GM10847 (cell line): ENCODE measurements around the gene PALS1.
A peak's percentile ranks its signal among the peaks of the same experiment; 100 is the strongest.

ENCODE experiments used
- POLR2A ChIP-seq: IDR thresholded peaks from 2 replicates; pipeline ENCODE4 v1.6.1; 2011; ENCODE audit not compliant: insufficient read length; ENCODE audit errors: extremely low read depth

Gene PALS1

GRCh38 chr14:67240168-67240932 is 885 bp upstream of the PALS1 start:
- no peak for TF ChIP-seq POLR2A

GRCh38 chr14:67240978-67241410 is 241 bp upstream of the PALS1 start:
- peak; percentile 51 for TF ChIP-seq POLR2A

- no peak for TF ChIP-seq POLR2A
Observed at GRCh38 chr14:67242168-67242420, 859 bp downstream of the PALS1 start.

GRCh38 chr14:67245104-67245503 is 3.9 kb downstream of the PALS1 start:
- no peak for TF ChIP-seq POLR2A

- TF ChIP-seq POLR2A = no peak
Observed at GRCh38 chr14:67251573-67252226, 10.5 kb downstream of the PALS1 start.

GRCh38 chr14:67253076-67253635 is 11.9 kb downstream of the PALS1 start:
- TF ChIP-seq POLR2A = no peak

- no peak for TF ChIP-seq POLR2A
Observed at GRCh38 chr14:67257906-67258305, 16.7 kb downstream of the PALS1 start.

GRCh38 chr14:67260965-67261364 is 19.7 kb downstream of the PALS1 start:
- no peak for TF ChIP-seq POLR2A

- TF ChIP-seq POLR2A = no peak
Observed at GRCh38 chr14:67263499-67264149, 22.4 kb downstream of the PALS1 start.

GRCh38 chr14:67265131-67265530 is 23.9 kb downstream of the PALS1 start:
- no peak for TF ChIP-seq POLR2A

GRCh38 chr14:67267576-67268328 is 26.5 kb downstream of the PALS1 start:
- no peak for TF ChIP-seq POLR2A

GRCh38 chr14:67268426-67269150 is 27.4 kb downstream of the PALS1 start:
- no peak for TF ChIP-seq POLR2A

GRCh38 chr14:67269298-67270060 is 28.2 kb downstream of the PALS1 start:
- TF ChIP-seq POLR2A = no peak

GRCh38 chr14:67270145-67270753 is 29.0 kb downstream of the PALS1 start:
- TF ChIP-seq POLR2A = no peak
